Medulla oblongata (tissue), 1 donor: ENCODE measurements around the gene GRAMD4.

Experiments used
- DNase-seq: peaks from one replicate; pipeline ENCODE4 v3.0.0-alpha.2; 2015; ENCODE audit errors: extremely low spot score

Gene GRAMD4

GRCh38 chr22:46719921-46720320 is 99.7 kb downstream of the GRAMD4 start:
- no peak for DNase-seq

- DNase-seq, result peak; percentile 47
Measured at GRCh38 chr22:46721501-46722085, 101.4 kb downstream of the GRAMD4 start.

DNA sequence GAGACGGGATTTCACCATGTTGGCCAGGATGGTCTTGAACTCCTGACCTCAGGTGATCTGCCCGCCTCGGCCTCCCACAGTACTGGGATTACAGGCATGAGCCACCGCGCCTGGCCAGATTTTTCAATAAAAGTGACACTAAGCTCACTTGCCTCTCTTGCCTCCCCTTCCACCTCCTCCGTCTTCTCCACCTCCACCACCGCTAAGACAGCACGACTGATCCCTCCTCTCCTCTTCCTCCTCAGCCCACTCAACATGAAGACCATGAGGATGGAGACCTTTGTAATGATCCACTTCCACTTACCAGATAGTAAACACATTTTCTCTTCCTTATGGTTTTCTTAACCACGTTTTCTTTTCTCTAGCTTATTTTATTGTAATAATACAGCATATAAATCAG is 103.7 kb downstream of the GRAMD4 start:
- DNase-seq, result no peak

- DNase-seq, result no peak
Measured at GRCh38 chr22:46725096-46725495, 104.9 kb downstream of the GRAMD4 start.

- DNase-seq, result no peak
Measured at GRCh38 chr22:46726066-46726985, 106.1 kb downstream of the GRAMD4 start.

DNA sequence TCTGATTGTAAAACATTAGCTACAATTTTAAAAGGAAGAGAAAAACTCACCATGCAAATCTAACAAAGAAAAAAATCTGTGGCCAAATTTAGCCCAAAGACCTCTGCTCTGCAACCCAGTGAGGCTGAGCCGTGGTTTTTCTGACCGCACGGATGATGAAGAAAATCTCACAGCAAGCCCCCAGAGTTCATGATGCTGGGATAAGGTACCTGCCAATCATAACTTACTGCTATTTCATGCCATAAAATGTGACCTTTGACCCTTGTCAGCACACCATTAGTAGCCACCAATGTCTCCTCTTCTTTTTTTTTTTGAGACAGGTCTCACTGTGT is 106.8 kb downstream of the GRAMD4 start:
- DNase-seq, result no peak

DNA sequence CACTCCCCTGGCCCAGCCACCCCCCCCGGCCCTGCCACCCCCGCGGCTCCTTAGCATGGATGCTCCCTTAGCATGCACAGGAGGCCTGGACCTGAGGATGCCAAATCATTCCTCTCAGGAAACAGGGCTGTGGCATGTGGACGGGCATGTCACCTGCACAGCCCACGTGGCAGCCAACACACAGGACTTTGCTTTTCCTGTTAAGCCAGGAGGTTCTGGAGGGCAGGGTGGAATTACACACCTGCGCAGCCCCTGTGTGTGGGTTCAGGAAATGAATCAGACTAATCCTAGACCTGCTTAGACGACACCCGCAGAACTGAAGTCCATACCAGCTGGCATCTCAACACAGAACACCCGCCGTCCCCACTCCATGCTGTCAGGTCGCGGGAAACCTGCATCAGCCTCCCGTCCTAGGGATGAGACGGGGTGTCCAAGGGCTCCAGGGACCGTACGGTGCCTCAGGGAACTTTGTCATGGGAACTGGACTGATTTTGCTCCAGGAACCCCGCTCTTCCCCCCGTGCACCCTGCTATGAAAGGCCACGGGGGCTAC is 107.7 kb downstream of the GRAMD4 start:
- DNase-seq, result no peak

GRCh38 chr22:46728470-46728869 is 108.3 kb downstream of the GRAMD4 start:
- no peak for DNase-seq
